GM12878 (cell line): ENCODE results near the gene DDAH1. TPM values are rescaled to one million over a fixed set of nuclear protein-coding genes. Genes with fewer than 3 reads are reported as not detected.

Source experiments
- ATAC-seq: fragments of 200-7000 bp; cut with Tn5 transposase; 3 replicates; pipeline ENCODE4 v1.9.1; 2020; ENCODE audit warnings: mild to moderate bottlenecking, moderate library complexity
- BruUV-seq: library from RNA; stranded (reverse); fragments of 400-500 nt; replicated peaks from 2 replicates; lab custom pipeline; 2021; lab: Mats Ljungman, UMichigan
- CTCF ChIA-PET: fragments of 300-600 bp; sonication (Branson Sonifier 250); formaldehyde crosslinking; extraction: SDS; loops from one replicate; lab custom pipeline; 2021; ENCODE audit warnings: inconsistent platforms; lab: Yijun Ruan, JAX
- POLR2A ChIA-PET: fragments of 350-600 bp; formaldehyde crosslinking; extraction: SDS; loops from one replicate; lab custom pipeline; 2021; ENCODE audit warnings: inconsistent platforms; lab: Charles Lee
- RAD21 ChIA-PET: fragments of 300-600 bp; sonication (Branson Sonifier 250); formaldehyde crosslinking; loops from one replicate; lab custom pipeline; 2023; ENCODE audit warnings: antibody characterized with exemption; ENCODE audit not compliant: unreplicated experiment; lab: Charles Lee
- SMC1A ChIA-PET: fragments of 300-600 bp; sonication (Branson Sonifier 250); formaldehyde crosslinking; loops from one replicate; lab custom pipeline; 2023; ENCODE audit not compliant: unreplicated experiment, uncharacterized antibody; lab: Charles Lee
- DNase-seq: peaks from one replicate; pipeline ENCODE4 v3.0.0-alpha.2; 2011; ENCODE audit warnings: low read depth, low spot score
- FAIRE-seq: peaks from 3 replicates; lab custom pipeline; 2011; peaks lifted over from hg19 to GRCh38; lab: Jason Lieb, UNC
- H2AFZ ChIP-seq: 2 replicates; pipeline ENCODE4 v1.6.0; 2011; ENCODE audit warnings: low read depth, low read length, control low read depth; ENCODE audit not compliant: control insufficient read depth
- H3K27ac ChIP-seq: 2 replicates; pipeline ENCODE4 v1.5.1; 2011; ENCODE audit warnings: control low read depth; ENCODE audit not compliant: control insufficient read depth, insufficient read depth
- H3K27me3 ChIP-seq, 2 experiments: replicated peaks in 1 of 2; 2 replicates each; pipeline versions ENCODE4 v1.6.0 to v1.6.1; 2011; ENCODE audit warnings: low read length in 1 of 2; ENCODE audit not compliant: control insufficient read depth in 2 of 2, insufficient read depth in 2 of 2
- H3K36me3 ChIP-seq, 2 experiments: 2 replicates each; pipeline ENCODE4 v1.5.1; 2011; ENCODE audit warnings: low read length in 1 of 2; ENCODE audit not compliant: control insufficient read depth in 2 of 2, insufficient read depth in 2 of 2
- H3K4me1 ChIP-seq: 2 replicates; pipeline ENCODE4 v1.6.1; 2011; ENCODE audit warnings: mild to moderate bottlenecking, low read length, moderate library complexity, mixed read lengths; ENCODE audit not compliant: control insufficient read depth, insufficient read depth
- H3K4me2 ChIP-seq: 2 replicates; pipeline ENCODE4 v1.6.0; 2011; ENCODE audit warnings: control low read depth; ENCODE audit not compliant: control insufficient read depth, insufficient read depth
- H3K4me3 ChIP-seq: fragments of 200-600 bp; sonication (generic); 2 replicates; pipeline ENCODE4 v1.5.1; 2016
- H3K79me2 ChIP-seq: 2 replicates; pipeline ENCODE4 v1.6.0; 2011; ENCODE audit warnings: low read length; ENCODE audit not compliant: control insufficient read depth, insufficient read depth
- H3K9ac ChIP-seq: 2 replicates; pipeline ENCODE4 v1.8.0; 2011; ENCODE audit warnings: low read length, control low read depth, mixed read lengths; ENCODE audit not compliant: control insufficient read depth, insufficient read depth
- H3K9me3 ChIP-seq: replicated peaks from 3 replicates; pipeline ENCODE4 v1.5.1; 2011; ENCODE audit warnings: mild to moderate bottlenecking, low read length; ENCODE audit not compliant: control insufficient read depth, insufficient read depth
- H4K20me1 ChIP-seq: 2 replicates; pipeline ENCODE4 v1.6.0; 2011; ENCODE audit not compliant: control insufficient read depth, insufficient read depth
- EGR1 ChIP-seq, 2 experiments: IDR thresholded peaks; 1 replicate in 1 of 2; 2 replicates in 1 of 2; pipeline ENCODE4 v1.6.1; 2011 to 2012; ENCODE audit warnings: low read depth in 2 of 2, low read length in 2 of 2, borderline replicate concordance in 1 of 2, mild to moderate bottlenecking in 1 of 2, moderate library complexity in 1 of 2
- NFYB ChIP-seq: IDR thresholded peaks from 2 replicates; pipeline ENCODE4 v1.6.1; 2011; ENCODE audit warnings: low read depth, mild to moderate bottlenecking, low read length, improper control_type of control experiment, moderate library complexity; ENCODE audit not compliant: insufficient read depth
- NR2C1 ChIP-seq: fragments of 450-650 bp; IDR thresholded peaks from 2 replicates; pipeline ENCODE4 v1.6.1; 2017; ENCODE audit warnings: antibody characterized with exemption, mild to moderate bottlenecking, moderate library complexity
- NR2C2 ChIP-seq: IDR thresholded peaks from 2 replicates; pipeline ENCODE4 v1.6.1; 2011; ENCODE audit warnings: borderline replicate concordance, low read depth; ENCODE audit not compliant: control insufficient read depth, insufficient read length
- SREBF1 ChIP-seq: IDR thresholded peaks from 2 replicates; pipeline ENCODE4 v1.6.1; 2012; ENCODE audit warnings: mild to moderate bottlenecking, low read length
- SREBF2 ChIP-seq: IDR thresholded peaks from 2 replicates; pipeline ENCODE4 v1.6.1; 2012; ENCODE audit warnings: mild to moderate bottlenecking, low read length
- STAT1 ChIP-seq: fragments of 450-650 bp; conservative IDR thresholded peaks from 2 replicates; pipeline ENCODE4 v1.6.1; 2014; ENCODE audit warnings: antibody characterized with exemption, mild to moderate bottlenecking
- TAF1 ChIP-seq: IDR thresholded peaks from 2 replicates; pipeline ENCODE4 v1.6.1; 2011; ENCODE audit warnings: mild to moderate bottlenecking, low read depth, low read length, borderline replicate concordance
- YBX1 ChIP-seq: fragments of 450-650 bp; IDR thresholded peaks from 2 replicates; pipeline ENCODE4 v1.6.1; 2016; ENCODE audit warnings: antibody characterized with exemption
- in situ Hi-C: fragments of 300-500 bp; cut with MboI; formaldehyde crosslinking; loops from 9 replicates; pipeline ENCODE4 v1.14.3; 2018; ENCODE audit warnings: mixed read lengths
- intact Hi-C: fragments of 100-400 bp; cut with micrococcal nuclease; formaldehyde crosslinking; loops from one replicate; pipeline ENCODE4 v1.14.2; 2022; ENCODE audit not compliant: unreplicated experiment
- polyA plus RNA-seq, 11 experiments: library from polyadenylated mRNA; depleted of rRNA in 4 of 11; unstranded in 6 of 11; stranded (reverse) in 5 of 11; fragments of >200 nt; fragmentation: Nextera tagmentation in 4 of 11; fragmentation: Illumina TruSeq in 1 of 11; extraction: Ambion mirVana in 4 of 11; extraction: Trizol in 1 of 11; gene quantifications; 1 replicate in 1 of 11; 2 replicates in 10 of 11; pipeline versions ENCODE4 v1.2.1 to v1.2.3, GENCODE V29; 2011 to 2016; ENCODE audit warnings: inconsistent platforms in 2 of 11, missing spikeins in 2 of 11, low read depth in 1 of 11
- total RNA-seq, 4 experiments: library from RNA; depleted of rRNA in 3 of 4; stranded (reverse); fragments of >200 nt in 3 of 4; fragmentation: Illumina TruSeq in 1 of 4; extraction: Trizol in 1 of 4; gene quantifications; 2 replicates each; pipeline versions ENCODE4 v1.2.1 to v1.2.3, GENCODE V29; 2013 to 2021

The DDAH1 gene
- total and polyA plus RNA-seq, 10 of the 15 experiments (the other 5 are each of a cell fraction or from before 2014, with no cell fraction given) = 0.07 to 0.88 (median 0.27) TPM; not detected in 6

DNA sequence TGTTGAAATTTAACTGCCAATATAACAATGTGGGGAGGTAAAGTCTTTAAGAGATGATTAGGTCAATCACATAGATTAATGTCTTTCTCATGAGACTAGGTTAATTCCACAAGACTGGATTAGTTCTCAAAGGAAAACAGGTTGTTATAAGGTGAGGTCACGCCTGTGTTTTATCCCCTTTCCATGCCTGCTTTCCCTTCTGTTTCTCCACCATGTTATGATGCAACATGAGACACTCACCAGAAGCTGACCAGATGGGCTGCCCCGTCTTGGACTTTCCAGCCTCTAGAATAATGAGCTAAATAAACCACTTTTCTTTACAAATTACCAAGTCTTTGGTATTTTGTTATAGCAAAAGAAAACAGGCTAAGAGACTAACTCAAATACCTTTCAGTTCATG lies 70.8 kb downstream of the DDAH1 start (continued):
- TF ChIP-seq SREBF1 = no peak
- no peak for TF ChIP-seq TAF1
- TF ChIP-seq EGR1 (IDR thresholded peaks at IDR 0.05; ENCODE audit: borderline replicate concordance in 1 of 2, low read depth in 2 of 2, low read length in 2 of 2) = no peak
- no peak for TF ChIP-seq NFYB

GRCh38 chr1:85393490-85393889 lies 71.5 kb downstream of the DDAH1 start:
- Histone ChIP-seq H4K20me1 (no peaks in the 10 kb centered on the region), H3K4me1 (no peaks in the 10 kb centered on the region), H3K9ac (no peak overlapping the region), H3K36me3 (no peaks in the 10 kb centered on the region), H3K4me2 (no peak overlapping the region), H3K79me2 (no peaks in the 10 kb centered on the region), H3K27ac (no peak overlapping the region), H3K4me3 (no peak overlapping the region), H3K9me3 (no peaks in the 10 kb centered on the region), H2AFZ (no peak overlapping the region), H3K27me3 (no peaks in the 10 kb centered on the region)
- in situ Hi-C loops (no loop called here), intact Hi-C loops (no loop called here)
- FAIRE-seq (no peak), ATAC-seq (no peak), DNase-seq (no peak)
- no peak for TF ChIP-seq NR2C2
- BruUV-seq = no TSS peak
- RAD21 ChIA-PET = no interaction called here
- POLR2A ChIA-PET = no interaction called here
- SMC1A ChIA-PET = no interaction called here
- CTCF ChIA-PET = no interaction called here

- POLR2A ChIA-PET = no interaction called here
- BruUV-seq = no TSS peak
Measured at GRCh38 chr1:85388416-85388815, 76.5 kb downstream of the DDAH1 start.

More at GRCh38 chr1:85388416-85388815, 76.5 kb downstream of the DDAH1 start:
- FAIRE-seq = no peak
- Histone ChIP-seq H3K4me1 (no peaks in the 10 kb centered on the region), H3K4me3 (no peak overlapping the region), H3K4me2 (no peak overlapping the region), H3K36me3 (no peaks in the 10 kb centered on the region), H3K9ac (no peak overlapping the region), H3K27me3 (no peaks in the 10 kb centered on the region), H4K20me1 (no peaks in the 10 kb centered on the region), H3K27ac (no peak overlapping the region), H3K9me3 (no peaks in the 10 kb centered on the region)
- ChIA-PET SMC1A (interaction anchor here (0.6 kb wide), 1 partner anchor 305 kb away, joined by 3 read pairs; no protein-coding TSS in a partner anchor), CTCF (no interaction called here), RAD21 (no interaction called here)
- no peak for DNase-seq
- no peak for ATAC-seq
- intact Hi-C loops = no loop called here
- TF ChIP-seq SREBF2 = no peak
- TF ChIP-seq YBX1 = no peak
- no peak for TF ChIP-seq NR2C1
- no peak for TF ChIP-seq STAT1
- TF ChIP-seq, all 136 proteins: peak for 0
- no peak overlapping the region for H2AFZ ChIP-seq
- H3K79me2 ChIP-seq = no peaks in the 10 kb centered on the region
- in situ Hi-C loops = no loop called here
